Activated CD4-positive, alpha-beta T cell treated with anti-CD3 and anti-CD28 coated beads for 36 hours (primary cell): ENCODE data around the gene PCDHGA2. TPM values are rescaled to one million over a fixed set of nuclear protein-coding genes. Genes with fewer than 3 reads are reported as not detected.
"Not testable (repeated sequence)": the region's sequence is repeated elsewhere in the genome, so short reads cannot be mapped to it uniquely, and the experiment has no call there.

Experiments
- ATAC-seq: fragments of 200-7000 bp; cut with Tn5 transposase; one replicate; pipeline ENCODE4 v1.10.0; 2021; ENCODE audit warnings: mild to moderate bottlenecking, moderate library complexity
- CTCF ChIA-PET: fragments of 350-600 bp; sonication (Branson Sonifier 250); formaldehyde crosslinking; loops from one replicate; lab custom pipeline; 2021; ENCODE audit warnings: antibody characterized with exemption; lab: Charles Lee
- POLR2A ChIA-PET: fragments of 350-600 bp; sonication (Branson Sonifier 250); formaldehyde crosslinking; loops from one replicate; lab custom pipeline; 2021; ENCODE audit warnings: antibody characterized with exemption, inconsistent platforms; lab: Charles Lee
- DNase-seq: peaks from one replicate; pipeline ENCODE4 v3.0.0-alpha.2; 2020
- H3K27ac Mint-ChIP-seq: one replicate; pipeline ENCODE4 v1.8.0; 2021; ENCODE audit warnings: mixed read lengths
- H3K27me3 Mint-ChIP-seq: one replicate; pipeline ENCODE4 v1.8.0; 2021; ENCODE audit warnings: mixed read lengths
- H3K36me3 Mint-ChIP-seq: one replicate; pipeline ENCODE4 v1.8.0; 2021; ENCODE audit warnings: low read depth, mixed read lengths
- H3K4me1 Mint-ChIP-seq: one replicate; pipeline ENCODE4 v1.8.0; 2021; ENCODE audit warnings: mixed read lengths
- H3K4me3 Mint-ChIP-seq: one replicate; pipeline ENCODE4 v1.8.0; 2021; ENCODE audit warnings: mild to moderate bottlenecking, moderate library complexity, mixed read lengths
- H3K9me3 Mint-ChIP-seq: one replicate; pipeline ENCODE4 v1.8.0; 2021; ENCODE audit warnings: low read depth, mixed read lengths
- intact Hi-C, 2 experiments: fragments of 100-400 bp; cut with DNase I in 1 of 2; cut with micrococcal nuclease in 1 of 2; formaldehyde crosslinking; loops; one replicate each; pipeline versions ENCODE4 v1.14.2 to v1.15.1; 2022 to 2024; cut with DNase I, micrococcal nuclease
- total RNA-seq, 2 experiments: library from RNA; stranded (reverse); gene quantifications; one replicate each; pipeline ENCODE4 v1.2.3, GENCODE V29; 2021

Gene PCDHGA2
- total RNA-seq, 2 experiments from 2014 or later = not detected

GRCh38 chr5:141326088-141326854, 12.3 kb upstream of the PCDHGA2 start:
- H3K4me1 Mint-ChIP-seq = peaks cover 4% of the 10 kb centered on the region
- peaks cover 22% of the 10 kb centered on the region for H3K9me3 Mint-ChIP-seq
- ChIA-PET POLR2A (no interaction called here), CTCF (interaction anchor here (0.7 to 4.1 kb wide), 4 partner anchors 10 to 318 kb away, joined by 3 to 22 read pairs (median 3); partner anchors contain the start of gene PCDHGA2)
- peaks cover 19% of the 10 kb centered on the region for H3K36me3 Mint-ChIP-seq
- intact Hi-C loops = loop anchor here in 1 of 2 experiments (2.0 to 10.0 kb wide), 2 partner anchors 233 to 599 kb away; partner anchors contain the start of gene DELE1
- peaks cover 29% of the 10 kb centered on the region for H3K27me3 Mint-ChIP-seq
- ATAC-seq (peak; percentile 94), DNase-seq (peak; percentile 84)
- peak overlapping the region; percentile 72 for H3K4me3 Mint-ChIP-seq
- peak overlapping the region; percentile 72 for H3K27ac Mint-ChIP-seq

GRCh38 chr5:141328231-141328630, 10.3 kb upstream of the PCDHGA2 start:
- DNase-seq = peak; percentile 19
- Mint-ChIP-seq H3K36me3 (peaks cover 16% of the 10 kb centered on the region), H3K9me3 (peaks cover 24% of the 10 kb centered on the region), H3K4me3 (no peak overlapping the region), H3K4me1 (peaks cover 2% of the 10 kb centered on the region), H3K27me3 (peaks cover 39% of the 10 kb centered on the region), H3K27ac (no peak overlapping the region)
- CTCF ChIA-PET = interaction anchor here (0.6 to 4.1 kb wide), 11 partner anchors 8 to 235 kb away, joined by 3 to 23 read pairs (median 4); partner anchors contain the start of genes PCDHGA2 and TAF7
- intact Hi-C loops = loop anchor here in 1 of 2 experiments (10.0 kb wide), 1 partner anchor 597 kb away; the partner anchor contains the start of gene DELE1
- POLR2A ChIA-PET = no interaction called here
- no peak for ATAC-seq

GRCh38 chr5:141330299-141331080, 8.1 kb upstream of the PCDHGA2 start, which contains the start of gene PCDHGA1:
TSS of gene PCDHGA1 (plus strand) at chr5:141330514.
- ChIA-PET CTCF (interaction anchor here (0.6 to 4.1 kb wide), 12 partner anchors 8 to 241 kb away, joined by 3 to 23 read pairs (median 6); partner anchors contain the start of genes PCDHGA2, PCDHGA3, PCDHGB3 and TAF7), POLR2A (interaction anchor here (0.7 to 1.0 kb wide), 2 partner anchors 10 to 62 kb away, joined by 3 to 4 read pairs; partner anchors contain the start of genes PCDHGA8 and TAF7)
- ATAC-seq = peak; percentile 38
- Mint-ChIP-seq H3K27me3 (peaks cover 50% of the 10 kb centered on the region), H3K36me3 (peaks cover 18% of the 10 kb centered on the region), H3K27ac (no peak within 1 kb of the TSS), H3K4me3 (no peak within 1 kb of the TSS), H3K9me3 (peaks cover 26% of the 10 kb centered on the region), H3K4me1 (peaks cover 2% of the 10 kb centered on the region)
- DNase-seq = peak; percentile 62
- intact Hi-C loops = no loop called here

- intact Hi-C loops, H3K4me3 Mint-ChIP-seq, H3K4me1 Mint-ChIP-seq, H3K27ac Mint-ChIP-seq, DNase-seq, ATAC-seq, POLR2A ChIA-PET: not testable (repeated sequence)
- CTCF ChIA-PET = interaction anchor here (0.8 kb wide), 1 partner anchor 11 kb away, joined by 3 read pairs; the partner anchor contains the start of gene PCDHGA3
- H3K27me3 Mint-ChIP-seq = peaks cover 57% of the 10 kb centered on the region
- H3K36me3 Mint-ChIP-seq = peaks cover 17% of the 10 kb centered on the region
- peaks cover 28% of the 10 kb centered on the region for H3K9me3 Mint-ChIP-seq
Observed at GRCh38 chr5:141332571-141332970, 6.0 kb upstream of the PCDHGA2 start.

- H3K36me3 Mint-ChIP-seq = peaks cover 31% of the 10 kb centered on the region
- H3K4me1 Mint-ChIP-seq, DNase-seq, POLR2A ChIA-PET, ATAC-seq, H3K4me3 Mint-ChIP-seq, H3K27ac Mint-ChIP-seq: not testable (repeated sequence)
- peaks cover 68% of the 10 kb centered on the region for H3K27me3 Mint-ChIP-seq
- intact Hi-C loops = loop anchor here in 1 of 2 experiments (10.0 kb wide), 1 partner anchor 236 kb away; the partner anchor contains the start of gene PCDHB3
- CTCF ChIA-PET = interaction anchor here (3.4 kb wide), 1 partner anchor 13 kb away, joined by 22 read pairs; no protein-coding TSS in a partner anchor
- H3K9me3 Mint-ChIP-seq = peaks cover 52% of the 10 kb centered on the region
Observed at GRCh38 chr5:141340781-141341354, 2.3 kb downstream of the PCDHGA2 start.

- Mint-ChIP-seq H3K4me3 (no peak overlapping the region), H3K9me3 (peaks cover 47% of the 10 kb centered on the region), H3K27me3 (peaks cover 65% of the 10 kb centered on the region), H3K36me3 (peaks cover 33% of the 10 kb centered on the region), H3K4me1 (no peaks in the 10 kb centered on the region), H3K27ac (no peak overlapping the region)
- no peak for DNase-seq
- intact Hi-C loops = loop anchor here in 1 of 2 experiments (10.0 kb wide), 1 partner anchor 238 kb away; the partner anchor contains the start of gene PCDHB3
- ChIA-PET POLR2A (no interaction called here), CTCF (interaction anchor here (0.6 to 2.4 kb wide), 4 partner anchors 22 to 642 kb away, joined by 3 to 9 read pairs (median 4); partner anchors contain the start of genes PCDHGA10, TAF7 and ZMAT2)
- ATAC-seq = no peak
Observed at GRCh38 chr5:141342773-141343172, 4.2 kb downstream of the PCDHGA2 start.

GRCh38 chr5:141343242-141343952, 4.8 kb downstream of the PCDHGA2 start, which contains the start of gene PCDHGA3:
TSS of gene PCDHGA3 (plus strand) at chr5:141343829. CDS start at chr5:141344034, 205 bp downstream.
- H3K27me3 Mint-ChIP-seq = peaks cover 62% of the 10 kb centered on the region
- ChIA-PET CTCF (interaction anchor here (0.6 to 2.4 kb wide), 12 partner anchors 9 to 195 kb away, joined by 3 to 10 read pairs (median 4); partner anchors contain the start of genes PCDHGA1, PCDHGA10, PCDHGA12 and TAF7), POLR2A (no interaction called here)
- H3K4me3 Mint-ChIP-seq = peak within 1 kb of the TSS; percentile 43
- ATAC-seq (no peak), DNase-seq (peak; percentile 43)
- H3K4me1 Mint-ChIP-seq = no peaks in the 10 kb centered on the region
- H3K9me3 Mint-ChIP-seq = peaks cover 41% of the 10 kb centered on the region
- H3K36me3 Mint-ChIP-seq = peaks cover 27% of the 10 kb centered on the region
- no peak within 1 kb of the TSS for H3K27ac Mint-ChIP-seq
- intact Hi-C loops = loop anchor here in 1 of 2 experiments (10.0 kb wide), 1 partner anchor 239 kb away; the partner anchor contains the start of gene PCDHB3

GRCh38 chr5:141343953-141344463, 5.4 kb downstream of the PCDHGA2 start:
- DNase-seq (no peak), ATAC-seq (no peak)
- H3K4me3 Mint-ChIP-seq = peak overlapping the region; percentile 43
- peaks cover 25% of the 10 kb centered on the region for H3K36me3 Mint-ChIP-seq
- H3K9me3 Mint-ChIP-seq = peaks cover 35% of the 10 kb centered on the region
- CTCF ChIA-PET = interaction anchor here (0.6 to 2.4 kb wide), 14 partner anchors 9 to 642 kb away, joined by 3 to 10 read pairs (median 4); partner anchors contain the start of genes PCDHGA1, PCDHGA10, PCDHGA12 and TAF7
- H3K27me3 Mint-ChIP-seq = peaks cover 61% of the 10 kb centered on the region
- POLR2A ChIA-PET = no interaction called here
- intact Hi-C loops = loop anchor here in 1 of 2 experiments (10.0 kb wide), 1 partner anchor 239 kb away; the partner anchor contains the start of gene PCDHB3
- no peak overlapping the region for H3K27ac Mint-ChIP-seq
- H3K4me1 Mint-ChIP-seq = no peaks in the 10 kb centered on the region

- Mint-ChIP-seq H3K36me3 (peaks cover 23% of the 10 kb centered on the region), H3K27ac (no peak overlapping the region), H3K27me3 (peaks cover 60% of the 10 kb centered on the region), H3K9me3 (peaks cover 31% of the 10 kb centered on the region), H3K4me3 (no peak overlapping the region), H3K4me1 (no peaks in the 10 kb centered on the region)
- CTCF ChIA-PET = interaction anchor here (2.2 kb wide), 1 partner anchor 15 kb away, joined by 6 read pairs; the partner anchor contains the start of gene PCDHGA1
- POLR2A ChIA-PET = no interaction called here
- no peak for DNase-seq
- ATAC-seq = no peak
- intact Hi-C loops = loop anchor here in 1 of 2 experiments (10.0 kb wide), 1 partner anchor 241 kb away; the partner anchor contains the start of gene PCDHB3
Observed at GRCh38 chr5:141345327-141345726, 6.8 kb downstream of the PCDHGA2 start.
